NCI-H2196 (cell line): ENCODE measurements around the gene LHX3.
A peak's percentile ranks its signal among the peaks of the same experiment; 100 is the strongest.

ENCODE experiments used
- DNase-seq: peaks from one replicate; lab custom pipeline; 2025; ENCODE audit not compliant: unreplicated experiment; lab: John Stamatoyannopoulos, UW

LHX3 gene

GRCh38 chr9:136209232-136209631, 4.3 kb upstream of the LHX3 start:
- no peak for DNase-seq

GRCh38 chr9:136208675-136209074, 3.7 kb upstream of the LHX3 start:
- DNase-seq = no peak

GRCh38 chr9:136207616-136208015, 2.7 kb upstream of the LHX3 start:
- no peak for DNase-seq

- DNase-seq = no peak
Observed at GRCh38 chr9:136206602-136207275, 1.8 kb upstream of the LHX3 start.

- no peak for DNase-seq
Observed at GRCh38 chr9:136205707-136205992, 722 bp upstream of the LHX3 start.

GRCh38 chr9:136204145-136204805, 653 bp downstream of the LHX3 start:
- DNase-seq = no peak

GRCh38 chr9:136203408-136204144, 1.4 kb downstream of the LHX3 start:
- DNase-seq = no peak

GRCh38 chr9:136202454-136203407, 2.2 kb downstream of the LHX3 start:
- DNase-seq = no peak

- DNase-seq = no peak
Observed at GRCh38 chr9:136201609-136202453, 3.1 kb downstream of the LHX3 start.

GRCh38 chr9:136201174-136201573, 3.8 kb downstream of the LHX3 start:
- no peak for DNase-seq

GRCh38 chr9:136200424-136200823, 4.5 kb downstream of the LHX3 start:
- no peak for DNase-seq

- no peak for DNase-seq
Observed at GRCh38 chr9:136199391-136200288, 5.3 kb downstream of the LHX3 start.

- peak; percentile 22 for DNase-seq
Observed at GRCh38 chr9:136198605-136199083, 6.3 kb downstream of the LHX3 start.

- no peak for DNase-seq
Observed at GRCh38 chr9:136197930-136198604, 6.9 kb downstream of the LHX3 start.

GRCh38 chr9:136197084-136197875, 7.6 kb downstream of the LHX3 start:
- no peak for DNase-seq

GRCh38 chr9:136196404-136197083, 8.4 kb downstream of the LHX3 start:
- DNase-seq = no peak

GRCh38 chr9:136194540-136194939, 10.4 kb downstream of the LHX3 start:
- no peak for DNase-seq
